HG03460 (cell line): ENCODE results near the gene TRIM8.
"Not testable (repeated sequence)": the region's sequence is repeated elsewhere in the genome, so short reads cannot be mapped to it uniquely, and the experiment has no call there.

Source experiments
- ATAC-seq: cut with Tn5 transposase; IDR thresholded peaks from one replicate; pipeline ENCODE4 v1.9.1; 2021; ENCODE audit not compliant: unreplicated experiment

The TRIM8 gene

DNA sequence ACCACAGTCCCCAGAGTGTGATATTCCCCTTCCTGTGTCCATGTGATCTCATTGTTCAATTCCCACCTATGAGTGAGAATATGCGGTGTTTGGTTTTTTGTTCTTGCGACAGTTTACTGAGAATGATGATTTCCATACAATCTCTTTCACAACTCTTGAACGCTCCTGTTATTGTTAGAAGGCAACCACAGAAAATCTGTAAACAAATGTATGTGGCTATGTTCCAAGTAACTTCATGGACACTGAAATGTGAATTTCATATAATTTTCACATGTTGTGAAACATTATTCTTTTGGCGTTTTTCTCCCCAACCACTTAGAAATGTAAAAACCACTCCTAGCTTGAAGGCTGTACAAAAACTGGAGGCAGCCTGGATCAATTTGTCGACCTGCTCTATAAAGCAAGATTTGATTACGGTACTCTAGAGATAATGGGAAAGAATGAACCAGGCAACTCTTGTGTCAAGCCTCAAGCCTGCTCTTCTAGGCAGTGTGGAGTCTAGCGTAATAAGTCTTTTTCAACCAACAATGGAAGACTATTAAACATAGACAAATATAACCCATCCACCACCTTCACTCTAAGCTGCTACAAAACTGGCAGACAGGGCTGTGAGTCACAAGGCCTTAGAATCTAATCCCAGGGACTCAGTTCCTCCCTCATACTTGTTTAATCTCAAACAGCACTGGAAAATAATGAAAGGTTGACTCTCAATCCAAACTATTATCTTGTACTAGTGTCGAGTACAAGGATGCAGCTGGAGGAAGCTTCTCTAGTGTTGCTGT is 47.2 kb downstream of the TRIM8 start:
- ATAC-seq, result no peak

GRCh38 chr10:102695401-102695800 is 51.1 kb downstream of the TRIM8 start:
- ATAC-seq, result not testable (repeated sequence)

- ATAC-seq, result no peak
These were observed 52.5 kb downstream of the TRIM8 start for GRCh38 chr10:102696736-102697135.

DNA sequence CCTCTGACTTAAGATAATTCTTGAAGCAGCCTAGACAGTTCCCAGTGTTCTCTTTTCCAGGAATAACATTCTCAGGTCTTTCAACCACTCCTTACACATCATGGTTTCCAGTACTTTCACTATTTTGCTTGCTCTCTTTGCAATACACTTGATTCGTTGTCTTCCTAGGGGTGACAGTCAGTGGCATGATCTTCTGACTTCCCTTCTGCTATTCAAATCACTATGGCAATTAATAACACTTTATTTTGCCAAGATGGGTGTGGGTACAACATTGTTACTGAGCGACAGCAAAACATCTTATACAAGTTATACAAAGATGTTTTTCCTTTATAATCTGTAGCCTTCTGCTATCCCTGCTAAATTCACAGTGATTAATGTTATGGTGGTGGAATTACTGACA is 54.6 kb downstream of the TRIM8 start:
- no peak for ATAC-seq

GRCh38 chr10:102701272-102701671 is 57.0 kb downstream of the TRIM8 start:
- no peak for ATAC-seq

DNA sequence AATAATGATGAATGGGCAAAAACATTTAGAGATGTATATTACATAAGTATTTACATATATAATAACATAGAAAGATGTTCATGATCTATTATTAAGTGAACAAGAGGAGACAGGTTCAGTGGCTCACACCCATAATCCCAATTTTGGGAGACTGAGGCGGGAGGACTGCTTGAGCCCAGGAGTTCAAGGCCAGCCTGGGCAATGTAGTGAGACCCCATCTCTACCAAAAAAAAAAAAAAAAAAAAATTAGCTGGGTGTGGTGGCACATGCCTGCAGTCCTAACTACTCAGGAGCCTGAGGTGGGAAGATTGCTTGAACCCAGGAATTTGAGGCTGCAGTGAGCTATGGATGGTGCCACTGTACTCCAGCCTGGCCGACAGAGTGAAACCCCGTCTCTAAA is 57.5 kb downstream of the TRIM8 start:
- ATAC-seq, result no peak

GRCh38 chr10:102702742-102703141 is 58.5 kb downstream of the TRIM8 start:
- no peak for ATAC-seq

GRCh38 chr10:102704915-102705314 is 60.6 kb downstream of the TRIM8 start:
- no peak for ATAC-seq

DNA sequence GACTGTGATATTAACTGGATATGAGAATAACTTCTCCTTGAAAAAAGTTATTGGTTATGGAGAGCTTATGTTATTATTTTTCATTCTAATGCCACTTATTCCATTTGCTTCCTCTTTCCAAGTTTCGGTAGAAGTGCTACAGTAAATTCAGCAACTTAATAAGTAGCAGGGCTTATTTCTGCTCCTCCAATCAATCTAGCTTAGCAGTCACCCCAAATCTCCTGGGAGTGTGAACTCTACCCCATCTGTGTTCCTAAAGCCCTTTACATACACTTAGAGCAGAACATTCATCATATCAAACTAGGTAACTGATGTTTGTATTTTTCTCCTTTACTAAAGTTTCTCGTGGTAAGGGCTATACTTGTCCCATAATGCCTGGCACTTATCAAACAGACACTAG is 61.3 kb downstream of the TRIM8 start:
- no peak for ATAC-seq
